Coronary artery (tissue), 2 donors: ENCODE data around the gene TMED10.
"Not testable (repeated sequence)": the region's sequence is repeated elsewhere in the genome, so short reads cannot be mapped to it uniquely, and the experiment has no call there.

Source experiments
- DNase-seq: peaks from one replicate; pipeline ENCODE4 v3.0.0-alpha.2; 2017; ENCODE audit warnings: low spot score
- H3K27ac ChIP-seq, 2 donors: fragments of 200-600 bp; sonication (generic); one replicate each; pipeline ENCODE4 v1.5.1; 2016 to 2019
- H3K4me3 ChIP-seq: fragments of 200-600 bp; sonication (generic); 2 replicates; pipeline ENCODE4 v1.5.1; 2016; ENCODE audit warnings: mild to moderate bottlenecking, moderate library complexity
- TF ChIP-seq, protein P1 (sequence below): fragments of 200-600 bp; sonication (generic); IDR thresholded peaks from one replicate; pipeline ENCODE4 v1.5.1; 2019; ENCODE audit warnings: antibody characterized with exemption

Gene TMED10

DNA sequence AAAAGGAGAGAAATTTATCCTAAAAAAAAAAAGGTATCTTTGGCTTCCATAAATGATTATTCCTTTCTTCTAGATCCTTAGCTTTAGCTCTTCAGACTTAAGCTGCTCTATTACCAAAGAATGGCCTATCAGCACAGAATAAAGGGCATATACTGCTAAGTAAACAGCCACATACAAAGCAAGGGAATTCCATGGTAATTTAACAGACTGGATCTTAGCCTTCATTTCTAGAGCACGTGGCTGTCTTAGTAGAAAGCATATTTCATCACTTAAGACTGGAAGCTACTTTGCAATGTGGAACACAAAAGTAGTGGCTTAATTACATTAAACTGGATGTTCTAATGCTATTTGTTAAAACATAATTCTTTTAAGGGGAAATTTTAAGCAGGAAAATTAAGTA is 23.1 kb downstream of the TMED10 start:
- no peak for DNase-seq
- TF ChIP-seq, protein P1, sequence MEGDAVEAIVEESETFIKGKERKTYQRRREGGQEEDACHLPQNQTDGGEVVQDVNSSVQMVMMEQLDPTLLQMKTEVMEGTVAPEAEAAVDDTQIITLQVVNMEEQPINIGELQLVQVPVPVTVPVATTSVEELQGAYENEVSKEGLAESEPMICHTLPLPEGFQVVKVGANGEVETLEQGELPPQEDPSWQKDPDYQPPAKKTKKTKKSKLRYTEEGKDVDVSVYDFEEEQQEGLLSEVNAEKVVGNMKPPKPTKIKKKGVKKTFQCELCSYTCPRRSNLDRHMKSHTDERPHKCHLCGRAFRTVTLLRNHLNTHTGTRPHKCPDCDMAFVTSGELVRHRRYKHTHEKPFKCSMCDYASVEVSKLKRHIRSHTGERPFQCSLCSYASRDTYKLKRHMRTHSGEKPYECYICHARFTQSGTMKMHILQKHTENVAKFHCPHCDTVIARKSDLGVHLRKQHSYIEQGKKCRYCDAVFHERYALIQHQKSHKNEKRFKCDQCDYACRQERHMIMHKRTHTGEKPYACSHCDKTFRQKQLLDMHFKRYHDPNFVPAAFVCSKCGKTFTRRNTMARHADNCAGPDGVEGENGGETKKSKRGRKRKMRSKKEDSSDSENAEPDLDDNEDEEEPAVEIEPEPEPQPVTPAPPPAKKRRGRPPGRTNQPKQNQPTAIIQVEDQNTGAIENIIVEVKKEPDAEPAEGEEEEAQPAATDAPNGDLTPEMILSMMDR: no peak
- Histone ChIP-seq H3K27ac (no peak overlapping the region), H3K4me3 (no peak overlapping the region)

DNA sequence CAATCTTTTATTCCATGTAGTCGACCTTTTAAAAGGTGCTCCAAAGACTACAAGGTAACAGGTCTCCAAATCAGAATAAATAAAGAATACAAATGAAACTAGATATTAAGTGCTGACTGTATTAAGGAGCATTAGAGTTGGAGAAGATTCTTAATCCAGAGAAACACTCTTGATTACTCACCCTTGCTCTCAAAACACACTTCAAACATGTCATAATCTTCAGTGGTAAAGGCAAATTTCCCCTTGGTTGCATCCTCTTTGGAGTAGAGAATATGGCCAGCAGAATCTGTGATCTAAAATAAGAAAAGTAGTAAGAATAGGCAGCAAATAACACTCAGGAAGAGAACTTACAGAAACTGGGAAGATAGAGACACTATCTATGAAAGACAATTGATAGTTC is 24.6 kb downstream of the TMED10 start:
- TF ChIP-seq, protein P1: no peak
- no peak overlapping the region for H3K4me3 ChIP-seq
- H3K27ac ChIP-seq: peak overlapping the region in 1 of 2 donors; percentile 95
- no peak for DNase-seq

DNA sequence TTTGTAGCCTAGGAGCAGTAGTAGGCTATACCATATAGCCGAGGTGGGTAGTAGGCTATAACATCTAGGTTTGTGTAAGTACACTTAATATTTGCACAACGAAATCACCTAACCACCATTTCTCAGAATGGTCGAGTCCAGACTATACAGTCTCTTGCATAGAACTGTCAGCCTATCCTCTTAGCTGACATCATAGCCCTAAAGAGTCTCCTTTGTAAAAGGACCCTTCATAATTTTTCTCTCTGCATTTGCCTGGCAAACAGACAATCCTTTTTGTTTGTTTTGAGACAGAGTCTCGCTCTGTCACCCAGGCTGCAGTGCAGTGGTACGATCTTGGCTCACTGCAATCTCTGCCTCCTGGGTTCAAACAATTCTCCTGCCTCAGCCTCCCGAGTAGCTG is 25.8 kb downstream of the TMED10 start:
- H3K4me3 ChIP-seq, DNase-seq: not testable (repeated sequence)
- H3K27ac ChIP-seq: peak overlapping the region in 1 of 2 donors; percentile 95

DNA sequence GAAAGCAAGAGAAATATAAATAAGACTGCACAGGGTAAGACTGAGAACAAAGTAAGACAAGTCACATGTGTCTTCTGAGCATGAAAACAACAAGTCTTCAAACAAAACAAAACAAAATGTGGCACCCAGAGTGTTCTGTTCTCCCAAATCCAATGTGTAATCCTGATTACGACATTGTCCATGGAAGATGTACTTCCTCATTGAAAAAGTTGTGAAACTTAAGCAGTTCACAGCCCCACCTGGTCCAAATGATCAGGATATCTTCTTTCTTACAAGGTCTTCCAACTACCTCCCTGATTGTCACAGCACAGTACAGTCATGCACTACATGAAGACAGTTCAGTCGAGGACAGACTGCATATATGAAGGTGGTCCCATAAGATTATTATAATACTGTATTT is 26.3 kb downstream of the TMED10 start:
- DNase-seq: no peak
- TF ChIP-seq, protein P1: no peak
- peak overlapping the region in 1 of 2 donors; percentile 95 for H3K27ac ChIP-seq
- no peak overlapping the region for H3K4me3 ChIP-seq

DNA sequence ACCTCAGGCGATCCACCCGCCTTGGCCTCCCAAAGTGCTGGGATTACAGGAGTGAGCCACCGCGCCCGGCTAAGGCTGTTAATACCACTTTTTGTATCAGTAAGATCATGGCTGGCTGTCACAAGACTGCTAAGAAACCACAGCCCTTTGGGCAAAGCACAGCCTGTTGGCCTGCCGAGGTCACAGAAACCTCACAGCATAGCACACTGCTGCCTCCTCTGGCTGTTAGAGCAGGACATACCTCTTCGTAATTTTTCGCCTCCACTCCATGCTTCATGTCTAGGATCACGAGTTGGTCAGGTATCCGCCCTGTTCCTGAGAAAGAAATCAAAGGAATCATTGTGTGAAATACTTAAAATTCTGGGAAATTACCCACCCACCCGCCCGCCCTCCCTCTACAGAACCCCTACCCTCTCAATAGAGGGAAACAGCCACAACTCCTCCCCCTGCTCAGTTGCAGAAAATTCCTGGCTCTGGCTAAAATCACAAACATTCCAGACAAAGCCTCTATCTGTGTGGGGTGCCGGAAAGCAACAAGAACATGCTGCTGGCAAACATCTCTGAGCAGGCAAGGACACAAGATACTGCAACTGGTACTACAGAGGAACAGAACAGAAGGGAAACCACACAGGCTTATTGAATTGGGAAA is 28.9 kb downstream of the TMED10 start:
- H3K27ac ChIP-seq: peak overlapping the region; percentile 86 to 95
- peak; percentile 88 for DNase-seq
- peak overlapping the region; percentile 47 for H3K4me3 ChIP-seq
- TF ChIP-seq, protein P1: no peak

DNA sequence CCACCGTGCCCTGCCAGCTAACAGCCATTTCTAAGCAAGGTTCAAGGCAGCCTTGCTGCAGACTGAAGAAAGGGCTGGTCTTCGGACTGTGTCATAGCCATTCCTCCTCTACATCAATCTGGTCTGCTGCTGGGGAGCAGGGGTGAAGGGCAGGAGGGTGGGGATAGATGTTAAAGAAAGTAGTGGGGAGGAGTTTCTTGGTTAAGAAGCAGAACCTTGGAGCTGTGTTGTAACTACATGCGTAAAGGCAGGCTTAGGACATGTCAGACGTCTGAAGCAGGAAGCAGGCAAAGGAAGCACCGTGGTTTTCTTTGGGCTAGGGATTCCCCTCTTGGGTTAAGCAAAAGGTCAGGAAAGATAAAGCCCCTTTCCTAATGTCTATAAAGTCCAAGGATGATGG is 31.5 kb downstream of the TMED10 start:
- Histone ChIP-seq H3K27ac (peak overlapping the region; percentile 36 to 55), H3K4me3 (no peak overlapping the region)
- no peak for DNase-seq
- TF ChIP-seq, protein P1: no peak

DNA sequence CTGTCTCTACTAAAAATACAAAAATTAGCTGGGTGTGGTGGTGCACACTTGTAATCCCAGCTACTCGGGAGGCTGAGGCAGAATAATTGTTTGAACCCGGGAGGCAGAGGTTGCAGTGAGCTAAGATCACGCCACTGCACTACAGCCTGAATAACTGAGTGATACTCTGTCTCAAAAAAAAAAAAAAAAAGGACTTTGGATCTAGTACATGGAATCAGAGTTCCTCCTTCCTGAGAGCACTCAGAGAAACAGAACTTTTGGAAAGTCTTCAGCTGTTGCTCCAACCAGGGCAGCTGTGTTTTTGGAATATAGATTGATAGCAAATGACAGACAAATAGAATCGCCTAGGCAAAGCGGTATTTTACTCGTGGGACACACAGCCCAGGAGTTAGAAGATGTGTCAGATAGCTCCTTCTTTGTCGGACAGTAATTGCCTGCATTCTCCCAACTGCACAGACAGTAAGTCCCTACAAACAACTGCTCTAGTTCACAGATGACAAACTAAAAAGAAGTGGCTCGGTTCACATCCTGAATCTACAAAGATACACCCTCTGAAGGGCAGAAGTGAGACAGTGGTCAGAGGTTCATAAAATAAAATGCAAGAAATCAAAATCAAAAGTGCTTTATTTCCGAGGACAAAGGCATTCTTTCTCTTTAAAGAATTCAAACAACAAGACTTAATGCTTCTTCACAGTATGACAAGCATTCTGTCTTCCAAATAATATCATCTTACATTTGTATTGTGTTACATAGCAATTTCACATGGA is 32.5 kb downstream of the TMED10 start:
- TF ChIP-seq, protein P1: no peak
- DNase-seq: no peak
- Histone ChIP-seq H3K4me3 (no peak overlapping the region), H3K27ac (peak overlapping the region; percentile 36 to 67)
